IMR-90 (cell line): Measurements from ENCODE around the gene SBK3. TPM values are rescaled to one million over a fixed set of nuclear protein-coding genes. Genes with fewer than 3 reads are reported as not detected.

Experiments used
- ATAC-seq: fragments of 200-7000 bp; cut with Tn5 transposase; 2 replicates; pipeline ENCODE4 v1.9.1; 2020; ENCODE audit warnings: low read depth, mild to moderate bottlenecking, moderate library complexity
- BruUV-seq: library from RNA; stranded (reverse); fragments of 400-500 nt; replicated peaks from 2 replicates; lab custom pipeline; 2021; lab: Mats Ljungman, UMichigan
- CTCF ChIA-PET: fragments of 300-600 bp; formaldehyde crosslinking; extraction: SDS; loops from one replicate; lab custom pipeline; 2021; ENCODE audit warnings: antibody characterized with exemption; lab: Yijun Ruan, JAX
- POLR2A ChIA-PET: fragments of 300-600 bp; sonication (Branson Sonifier 250); formaldehyde crosslinking; loops from one replicate; lab custom pipeline; 2022; ENCODE audit warnings: antibody characterized with exemption; ENCODE audit not compliant: unreplicated experiment; lab: Charles Lee
- DNase-seq: peaks from one replicate; pipeline ENCODE4 v3.0.0; 2013
- H2AFZ ChIP-seq: replicated peaks from 2 replicates; pipeline ENCODE3; 2013; ENCODE audit warnings: low read length, mild to moderate bottlenecking; ENCODE audit not compliant: poor library complexity
- H2AK5ac ChIP-seq: 2 replicates; pipeline ENCODE4 v1.6.1; 2013; ENCODE audit warnings: low read depth, low read length, inconsistent platforms
- H2AK9ac ChIP-seq: replicated peaks from 2 replicates; pipeline ENCODE3; 2013; ENCODE audit warnings: mild to moderate bottlenecking, low read depth, low read length, moderate library complexity; ENCODE audit not compliant: poor library complexity
- H2BK120ac ChIP-seq: 2 replicates; pipeline ENCODE4 v1.6.1; 2013; ENCODE audit warnings: low read depth, low read length, inconsistent platforms
- H2BK15ac ChIP-seq: 3 replicates; pipeline ENCODE4 v1.6.1; 2013; ENCODE audit warnings: low read depth, low read length, inconsistent platforms
- H2BK20ac ChIP-seq: 2 replicates; pipeline ENCODE4 v1.6.1; 2013; ENCODE audit warnings: low read depth, mild to moderate bottlenecking, inconsistent platforms, low read length, moderate library complexity
- H2BK5ac ChIP-seq: 2 replicates; pipeline ENCODE4 v1.6.1; 2013; ENCODE audit warnings: mild to moderate bottlenecking, low read depth, low read length, inconsistent platforms; ENCODE audit not compliant: poor library complexity, severe bottlenecking
- H3K14ac ChIP-seq: replicated peaks from 2 replicates; pipeline ENCODE4 v1.6.1; 2013; ENCODE audit warnings: low read depth, low read length, inconsistent platforms
- H3K18ac ChIP-seq: 2 replicates; pipeline ENCODE4 v1.6.1; 2013; ENCODE audit warnings: low read depth, low read length, control low read depth
- H3K23ac ChIP-seq: 2 replicates; pipeline ENCODE4 v1.6.1; 2013; ENCODE audit warnings: low read depth, low read length, inconsistent platforms
- H3K27ac ChIP-seq: 2 replicates; pipeline ENCODE4 v1.5.1; 2013; ENCODE audit warnings: mild to moderate bottlenecking, control low read depth, low read length; ENCODE audit not compliant: insufficient read depth
- H3K27me3 ChIP-seq: 2 replicates; pipeline ENCODE4 v1.6.1; 2013; ENCODE audit warnings: low read length; ENCODE audit not compliant: control insufficient read depth, insufficient read depth
- H3K36me3 ChIP-seq: 2 replicates; pipeline ENCODE4 v1.6.1; 2013; ENCODE audit warnings: low read length, mixed read lengths; ENCODE audit not compliant: control insufficient read depth, insufficient read depth
- H3K4ac ChIP-seq: 2 replicates; pipeline ENCODE4 v1.6.1; 2013; ENCODE audit warnings: low read depth, low read length, inconsistent platforms
- H3K4me1 ChIP-seq: 2 replicates; pipeline ENCODE4 v1.6.1; 2013; ENCODE audit warnings: low read length, mixed read lengths; ENCODE audit not compliant: control insufficient read depth, insufficient read depth
- H3K4me2 ChIP-seq: 2 replicates; pipeline ENCODE4 v1.6.1; 2013; ENCODE audit warnings: low read depth, mild to moderate bottlenecking, control low read depth, low read length, moderate library complexity
- H3K4me3 ChIP-seq: 2 replicates; pipeline ENCODE4 v1.5.1; 2013; ENCODE audit warnings: low read depth, mild to moderate bottlenecking, control low read depth, low read length, moderate library complexity; ENCODE audit not compliant: insufficient read depth
- H3K56ac ChIP-seq: 2 replicates; pipeline ENCODE4 v1.6.1; 2013; ENCODE audit warnings: low read length, inconsistent platforms; ENCODE audit not compliant: insufficient read depth; ENCODE audit errors: extremely low read depth
- H3K79me1 ChIP-seq, 2 experiments: 2 replicates each; pipeline ENCODE4 v1.6.1; 2013; ENCODE audit warnings: low read length in 2 of 2, inconsistent platforms in 1 of 2, low read depth in 1 of 2
- H3K9ac ChIP-seq: 2 replicates; pipeline ENCODE4 v1.6.1; 2013; ENCODE audit warnings: low read depth, low read length, control low read depth
- H3K9me1 ChIP-seq: 2 replicates; pipeline ENCODE4 v1.6.1; 2013; ENCODE audit warnings: low read length, inconsistent platforms; ENCODE audit not compliant: insufficient read depth
- H3K9me3 ChIP-seq: 2 replicates; pipeline ENCODE4 v1.6.1; 2013; ENCODE audit warnings: low read length; ENCODE audit not compliant: control insufficient read depth, insufficient read depth
- H4K20me1 ChIP-seq: 2 replicates; pipeline ENCODE4 v1.6.1; 2013; ENCODE audit warnings: low read length, inconsistent platforms; ENCODE audit not compliant: insufficient read depth
- H4K5ac ChIP-seq: 2 replicates; pipeline ENCODE4 v1.6.1; 2013; ENCODE audit warnings: mild to moderate bottlenecking, low read depth, low read length, control low read depth
- H4K8ac ChIP-seq, 2 experiments: 2 replicates each; pipeline ENCODE4 v1.6.1; 2013; ENCODE audit warnings: low read depth in 2 of 2, low read length in 2 of 2, control low read depth in 1 of 2, inconsistent platforms in 1 of 2
- H4K91ac ChIP-seq: 2 replicates; pipeline ENCODE4 v1.6.1; 2013; ENCODE audit warnings: low read depth, low read length, inconsistent platforms; ENCODE audit not compliant: insufficient read depth
- BHLHE40 ChIP-seq: fragments of 150-350 bp; IDR thresholded peaks from 2 replicates; pipeline ENCODE4 v1.6.1; 2016; ENCODE audit warnings: mild to moderate bottlenecking, low read depth, low read length
- CEBPB ChIP-seq: IDR thresholded peaks from 2 replicates; pipeline ENCODE4 v1.6.1; 2012; ENCODE audit warnings: low read depth, low read length, improper control_type of control experiment
- CHD1 ChIP-seq: IDR thresholded peaks from 2 replicates; pipeline ENCODE4 v1.6.1; 2012; ENCODE audit warnings: low read depth, low read length, improper control_type of control experiment
- CTCF ChIP-seq: conservative IDR thresholded peaks from 2 replicates; pipeline ENCODE4 v1.5.1; 2012; ENCODE audit warnings: mild to moderate bottlenecking, low read depth, low read length, improper control_type of control experiment
- FOS ChIP-seq: fragments of 150-350 bp; IDR thresholded peaks from 2 replicates; pipeline ENCODE4 v1.6.1; 2016; ENCODE audit warnings: low read depth, low read length
- MAFK ChIP-seq: IDR thresholded peaks from 2 replicates; pipeline ENCODE4 v1.6.1; 2012; ENCODE audit warnings: low read depth, low read length, improper control_type of control experiment
- MAZ ChIP-seq: IDR thresholded peaks from 2 replicates; pipeline ENCODE4 v1.6.1; 2012; ENCODE audit warnings: low read depth, mild to moderate bottlenecking, low read length, improper control_type of control experiment, moderate library complexity, borderline replicate concordance
- MXI1 ChIP-seq: IDR thresholded peaks from 2 replicates; pipeline ENCODE4 v1.6.1; 2012; ENCODE audit warnings: low read depth, mild to moderate bottlenecking, low read length, moderate library complexity, borderline replicate concordance
- NFE2L2 ChIP-seq: fragments of 150-350 bp; IDR thresholded peaks from 2 replicates; pipeline ENCODE4 v1.6.1; 2016; ENCODE audit warnings: low read depth, mild to moderate bottlenecking, low read length
- POLR2A ChIP-seq: IDR thresholded peaks from 2 replicates; pipeline ENCODE4 v1.6.1; 2012; ENCODE audit warnings: mild to moderate bottlenecking, low read depth, low read length
- RAD21 ChIP-seq: IDR thresholded peaks from 2 replicates; pipeline ENCODE4 v1.6.1; 2012; ENCODE audit warnings: low read length, improper control_type of control experiment
- RCOR1 ChIP-seq: IDR thresholded peaks from 2 replicates; pipeline ENCODE4 v1.6.1; 2012; ENCODE audit warnings: mild to moderate bottlenecking, low read length, improper control_type of control experiment; ENCODE audit not compliant: insufficient replicate concordance
- RFX5 ChIP-seq: IDR thresholded peaks from 2 replicates; pipeline ENCODE4 v1.8.0; 2012; ENCODE audit warnings: low read depth, mild to moderate bottlenecking, low read length, moderate library complexity
- SMC3 ChIP-seq: fragments of 150-350 bp; IDR thresholded peaks from 2 replicates; pipeline ENCODE4 v1.6.1; 2016; ENCODE audit warnings: low read depth, mild to moderate bottlenecking, antibody characterized with exemption, low read length, moderate library complexity
- USF2 ChIP-seq: fragments of 150-350 bp; IDR thresholded peaks from 2 replicates; pipeline ENCODE4 v1.6.1; 2017; ENCODE audit warnings: mild to moderate bottlenecking, antibody characterized with exemption, low read length, low read depth
- WGBS, 2 experiments: methylation state at CpG; one replicate each; pipeline versions ENCODE4 v1.1.5 to v1.1.7; 2013; ENCODE audit warnings: missing lambda C conversion rate in 2 of 2; ENCODE audit not compliant: insufficient read length in 1 of 2; ENCODE audit errors: extremely low coverage in 2 of 2; 5-methylcytosine and 5-hydroxymethylcytosine counted together
- dilution Hi-C: fragments of 300-500 bp; cut with HindIII; formaldehyde crosslinking; loops from one replicate; pipeline ENCODE4 v1.14.3; 2018; ENCODE audit warnings: low sequenced_read_pairs; ENCODE audit not compliant: unreplicated experiment
- in situ Hi-C: fragments of 300-500 bp; cut with MboI; formaldehyde crosslinking; loops from 3 replicates; pipeline ENCODE4 v1.14.3; 2019; ENCODE audit warnings: low sequenced_read_pairs, inconsistent platforms, mixed read lengths
- intact Hi-C: fragments of 100-400 bp; cut with micrococcal nuclease; formaldehyde crosslinking; loops from 2 replicates; pipeline ENCODE4 v1.10.0; 2022
- polyA plus RNA-seq, 3 experiments: library from polyadenylated mRNA; depleted of rRNA; stranded (reverse); fragments of >200 nt; gene quantifications; 2 replicates each; pipeline ENCODE4 v1.2.3, GENCODE V29; 2012; ENCODE audit warnings: low replicate concordance in 1 of 3
- total RNA-seq: library from RNA; depleted of rRNA; stranded (reverse); fragments of >200 nt; gene quantifications from 2 replicates; pipeline ENCODE4 v1.2.3, GENCODE V29; 2012
- TF ChIP-seq, protein P1 (sequence below): fragments of 150-350 bp; IDR thresholded peaks from 2 replicates; pipeline ENCODE4 v1.6.1; 2016; ENCODE audit warnings: low read depth, mild to moderate bottlenecking, low read length, moderate library complexity, borderline replicate concordance

Gene SBK3
- total and polyA plus RNA-seq, 2 of the 4 experiments (the other 2 are of a cell fraction): 0.05 to 0.18 TPM

DNA sequence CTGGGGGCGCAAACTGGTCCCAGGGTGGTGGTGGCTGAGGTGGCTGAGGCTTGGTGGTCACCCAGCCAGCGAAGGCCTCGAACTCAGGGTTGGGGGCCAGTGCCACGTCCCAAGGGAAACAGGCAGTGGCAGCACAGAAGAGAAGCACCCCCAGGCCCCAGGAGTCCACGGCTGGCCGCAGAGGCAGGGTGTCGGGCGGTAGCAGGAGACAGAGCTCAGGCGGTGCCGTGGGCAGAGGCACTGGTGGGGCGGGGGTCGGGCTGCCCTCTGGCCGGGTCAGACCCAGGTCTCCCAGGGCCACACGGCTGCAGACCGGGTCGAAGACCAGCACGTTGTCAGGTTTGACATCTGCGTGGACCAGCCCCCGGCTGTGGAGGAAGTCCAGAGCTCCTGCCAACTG lies 4.3 kb downstream of the SBK3 start:
- H3K4ac ChIP-seq: no peak overlapping the region
- no peak overlapping the region for H2AFZ ChIP-seq
- H2BK15ac ChIP-seq: no peak overlapping the region
- H2AK9ac ChIP-seq: no peak overlapping the region
- H4K91ac ChIP-seq: no peak overlapping the region
- H4K5ac ChIP-seq: no peak overlapping the region
- no peak overlapping the region for H2BK120ac ChIP-seq
- no peaks in the 10 kb centered on the region for H3K36me3 ChIP-seq
- ChIA-PET CTCF (no interaction called here), POLR2A (no interaction called here)
- WGBS, 2 experiments: 85% methylated on average over 18 of the region's 19 CpGs; no CpG with 5 or more reads in 1 of the 2 experiments
- H3K27ac ChIP-seq: no peak overlapping the region
- H4K8ac ChIP-seq: no peak overlapping the region
- no peak overlapping the region for H3K56ac ChIP-seq
- no peaks in the 10 kb centered on the region; the same call in 1 of the 2 replicates for H3K9me3 ChIP-seq
- no peaks in the 10 kb centered on the region for H4K20me1 ChIP-seq
- H2BK5ac ChIP-seq: no peak overlapping the region
- H3K4me2 ChIP-seq: no peak overlapping the region
- no peak overlapping the region for H3K14ac ChIP-seq
- TF ChIP-seq MAFK (no peak), RFX5 (no peak), CHD1 (no peak), BHLHE40 (no peak), MAZ (no peak), NFE2L2 (no peak), USF2 (no peak), RAD21 (no peak), MXI1 (no peak), SMC3 (no peak), CEBPB (no peak), CTCF (no peak), FOS (no peak), POLR2A (no peak), RCOR1 (no peak)
- TF ChIP-seq, protein P1, sequence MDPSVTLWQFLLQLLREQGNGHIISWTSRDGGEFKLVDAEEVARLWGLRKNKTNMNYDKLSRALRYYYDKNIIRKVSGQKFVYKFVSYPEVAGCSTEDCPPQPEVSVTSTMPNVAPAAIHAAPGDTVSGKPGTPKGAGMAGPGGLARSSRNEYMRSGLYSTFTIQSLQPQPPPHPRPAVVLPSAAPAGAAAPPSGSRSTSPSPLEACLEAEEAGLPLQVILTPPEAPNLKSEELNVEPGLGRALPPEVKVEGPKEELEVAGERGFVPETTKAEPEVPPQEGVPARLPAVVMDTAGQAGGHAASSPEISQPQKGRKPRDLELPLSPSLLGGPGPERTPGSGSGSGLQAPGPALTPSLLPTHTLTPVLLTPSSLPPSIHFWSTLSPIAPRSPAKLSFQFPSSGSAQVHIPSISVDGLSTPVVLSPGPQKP: no peak
- ATAC-seq (no peak), DNase-seq (no peak)
- H2AK5ac ChIP-seq: no peak overlapping the region
- no peak overlapping the region for H3K4me3 ChIP-seq
- peaks cover 2% of the 10 kb centered on the region for H3K4me1 ChIP-seq
- no peaks in the 10 kb centered on the region; the same call in 1 of the 2 replicates for H3K27me3 ChIP-seq
- H3K18ac ChIP-seq: no peak overlapping the region
- intact Hi-C loops: no loop called here
- H3K23ac ChIP-seq: no peak overlapping the region
- in situ Hi-C loops: no loop called here
- no peak overlapping the region for H2BK20ac ChIP-seq
- dilution Hi-C loops: no loop called here
- no TSS peak for BruUV-seq
- H3K9ac ChIP-seq: no peak overlapping the region
- H3K79me1 ChIP-seq: no peaks in the 10 kb centered on the region
- 0 out of 2 replicates have a peak, but pooled peaks cover 2% of the 10 kb centered on the region for H3K9me1 ChIP-seq
